ENCODE data around the gene CAMK2G.

- TF ChIP-seq CTCF (IDR thresholded peaks at IDR 0.05; ENCODE audit: low read depth, low read length, missing input control) (no peak), FOXA1 (IDR thresholded peaks at IDR 0.05) (no peak), YY1 (IDR thresholded peaks at IDR 0.05) (no peak), EGR1 (IDR thresholded peaks at IDR 0.05; ENCODE audit: low read depth in 2 of 2) (no peak), RAD21 (IDR thresholded peaks at IDR 0.05) (no peak)
- TF ChIP-seq, protein P1, sequence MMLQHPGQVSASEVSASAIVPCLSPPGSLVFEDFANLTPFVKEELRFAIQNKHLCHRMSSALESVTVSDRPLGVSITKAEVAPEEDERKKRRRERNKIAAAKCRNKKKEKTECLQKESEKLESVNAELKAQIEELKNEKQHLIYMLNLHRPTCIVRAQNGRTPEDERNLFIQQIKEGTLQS (IDR thresholded peaks at IDR 0.05) = no peak
Observed at GRCh38 chr10:73911553-73912004, 37.2 kb upstream of the CAMK2G start.
